Measurements from ENCODE around the gene FARS2.
"Not testable (repeated sequence)": the region's sequence is repeated elsewhere in the genome, so short reads cannot be mapped to it uniquely, and the experiment has no call there.

FARS2 gene

DNA sequence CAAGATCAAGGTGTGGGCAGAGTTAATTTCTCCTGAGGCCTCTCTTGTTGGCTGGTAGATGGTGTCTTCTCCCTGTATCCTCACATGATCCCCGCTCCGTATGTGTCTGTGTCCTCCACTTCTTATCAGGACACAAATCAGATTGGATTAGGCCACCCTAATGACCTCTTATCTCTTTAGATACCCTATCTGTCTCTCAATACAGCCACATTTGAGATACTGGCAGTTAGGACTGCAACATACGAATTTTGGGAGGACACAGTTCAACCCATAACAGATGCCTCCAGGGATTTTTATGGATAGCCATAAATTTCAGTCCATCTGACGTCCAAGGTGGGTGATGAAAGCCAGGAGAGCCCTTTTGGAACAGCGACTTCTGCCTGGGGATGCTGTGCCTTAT, 376.4 kb downstream of the FARS2 start:
- no peak for DNase-seq (ENCODE audit: low spot score)

DNA sequence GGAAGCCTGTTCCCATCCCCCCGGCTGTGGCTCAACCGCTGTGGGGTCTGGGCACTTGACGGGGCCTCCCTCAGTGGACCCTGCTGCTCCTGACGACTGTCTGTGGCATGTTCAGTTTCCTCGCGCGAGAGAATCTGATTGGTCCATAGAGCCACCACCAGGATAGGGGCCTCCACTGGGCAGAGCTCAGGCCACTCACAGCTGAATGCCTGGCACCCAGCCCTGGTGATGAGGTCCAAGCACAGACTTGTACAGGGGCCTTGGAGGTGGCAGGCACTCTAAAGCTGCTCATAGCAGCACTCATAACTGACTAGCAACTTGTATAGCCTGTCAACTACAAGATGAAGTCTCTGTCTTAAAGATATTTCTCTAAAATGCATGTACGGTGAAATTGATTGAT, 377.4 kb downstream of the FARS2 start:
- no peak for DNase-seq (ENCODE audit: low spot score)

- no peak for DNase-seq (ENCODE audit: low spot score)
Measured at GRCh38 chr6:5639193-5639592, 377.9 kb downstream of the FARS2 start.

GRCh38 chr6:5640614-5641013, 379.3 kb downstream of the FARS2 start:
- no peak for DNase-seq (ENCODE audit: low spot score)

- DNase-seq (ENCODE audit: low spot score), result no peak
Measured at GRCh38 chr6:5644523-5645185, 383.3 kb downstream of the FARS2 start.

DNA sequence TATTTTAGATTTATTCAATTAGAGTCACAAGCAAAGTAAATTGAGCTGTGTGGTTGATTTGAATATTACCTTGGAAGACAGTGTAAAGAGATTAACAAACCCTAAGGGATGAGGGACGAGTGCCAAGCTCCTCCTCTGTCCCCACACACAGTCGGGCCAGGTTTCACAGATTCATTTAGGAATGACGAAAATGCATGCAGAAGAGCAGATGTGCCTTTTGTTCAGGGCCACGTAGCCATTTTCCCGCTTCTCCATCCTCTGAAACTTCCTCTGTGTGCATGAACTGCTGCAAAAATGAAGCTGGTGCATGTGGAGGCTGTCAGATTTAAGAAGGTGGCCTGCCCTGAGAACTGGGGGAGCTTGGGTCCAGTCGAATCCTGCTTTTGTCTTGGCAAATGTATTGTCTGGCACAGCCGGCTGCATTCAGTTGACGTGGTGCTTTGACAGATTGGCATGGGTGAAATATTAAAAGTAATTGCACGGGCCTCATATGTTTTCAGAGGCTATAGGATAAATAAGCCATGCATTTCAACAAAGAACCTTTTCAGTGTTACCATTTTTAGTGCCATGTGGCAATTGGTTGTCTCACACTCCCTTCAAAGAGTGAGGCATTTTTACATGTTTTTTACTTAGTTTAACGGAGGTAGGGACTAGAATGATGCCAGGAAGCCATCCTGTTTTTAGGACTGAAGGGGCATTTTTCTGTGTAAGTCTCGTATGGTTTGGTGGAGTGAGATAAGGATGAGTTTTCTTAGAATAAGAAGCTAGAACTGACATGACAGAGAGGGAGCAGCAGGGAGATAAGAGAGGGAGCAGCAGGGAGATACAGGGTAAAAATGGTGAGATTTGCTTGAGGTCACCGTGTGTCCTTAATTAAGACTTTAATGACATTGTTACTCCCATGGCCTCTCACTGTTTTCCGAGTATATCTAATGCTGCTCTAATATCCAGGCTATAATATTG, 384.3 kb downstream of the FARS2 start:
- no peak for DNase-seq (ENCODE audit: low spot score)

GRCh38 chr6:5652406-5653137, 391.3 kb downstream of the FARS2 start:
- DNase-seq (ENCODE audit: low spot score), result no peak

DNA sequence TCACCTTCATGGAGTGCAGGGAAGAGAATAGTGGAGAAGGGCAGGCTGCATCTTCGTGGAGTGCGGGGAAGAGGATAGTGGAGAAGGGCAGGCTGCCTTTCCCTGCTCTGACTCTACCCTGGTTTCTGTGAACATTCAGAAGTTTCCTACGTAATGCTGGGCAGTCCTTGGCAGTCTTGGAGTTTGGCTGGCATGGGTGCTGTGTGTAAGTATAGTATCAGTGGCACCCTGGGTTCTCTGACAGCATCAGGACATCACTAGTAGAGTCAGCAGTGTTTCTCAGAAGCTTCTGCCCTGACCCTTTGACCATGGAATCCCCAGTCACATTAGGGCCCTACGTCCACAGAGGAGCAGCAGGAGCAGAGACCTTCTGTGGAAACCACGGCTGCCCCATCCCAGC, 392.5 kb downstream of the FARS2 start:
- no peak for DNase-seq (ENCODE audit: low spot score)

- DNase-seq (ENCODE audit: low spot score), result no peak
Measured at GRCh38 chr6:5656226-5656625, 394.9 kb downstream of the FARS2 start.

GRCh38 chr6:5656695-5657094, 395.4 kb downstream of the FARS2 start:
- DNase-seq (ENCODE audit: low spot score), result not testable (repeated sequence)

DNA sequence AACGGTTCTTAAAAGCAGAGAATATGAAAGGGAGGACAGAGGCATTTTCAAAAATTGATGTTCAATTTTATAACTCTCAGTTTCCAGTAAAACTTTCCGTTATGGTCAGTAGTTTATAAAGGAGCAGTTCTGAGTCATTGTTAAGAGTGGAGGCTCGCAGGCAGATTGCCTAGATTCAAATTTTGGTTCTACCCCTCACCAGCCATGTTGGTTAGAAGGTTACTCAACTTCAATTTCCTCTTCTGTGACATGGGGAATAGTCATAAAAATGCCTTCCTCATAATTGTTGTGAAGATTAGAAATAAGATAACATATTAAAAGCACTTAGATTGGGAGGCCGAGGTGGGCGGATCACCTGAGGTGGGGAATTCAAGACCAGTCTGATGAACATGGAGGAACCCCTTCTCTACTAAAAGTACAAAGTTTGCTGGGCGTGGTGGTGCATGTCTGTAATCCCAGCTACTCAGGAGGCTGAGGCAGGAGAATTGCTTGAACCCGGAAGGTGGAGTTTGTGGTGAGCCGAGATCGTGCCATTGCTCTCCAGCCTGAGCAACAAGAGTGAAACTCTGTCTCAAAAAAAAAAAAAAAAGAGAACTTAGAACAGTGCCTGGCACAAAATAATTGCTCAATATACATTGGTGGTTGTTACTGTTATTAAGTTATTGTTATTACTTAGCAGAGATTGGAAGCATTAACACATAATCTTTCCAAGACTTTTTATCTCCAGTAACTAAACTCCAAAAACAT, 396.5 kb downstream of the FARS2 start:
- no peak for DNase-seq (ENCODE audit: low spot score)

DNA sequence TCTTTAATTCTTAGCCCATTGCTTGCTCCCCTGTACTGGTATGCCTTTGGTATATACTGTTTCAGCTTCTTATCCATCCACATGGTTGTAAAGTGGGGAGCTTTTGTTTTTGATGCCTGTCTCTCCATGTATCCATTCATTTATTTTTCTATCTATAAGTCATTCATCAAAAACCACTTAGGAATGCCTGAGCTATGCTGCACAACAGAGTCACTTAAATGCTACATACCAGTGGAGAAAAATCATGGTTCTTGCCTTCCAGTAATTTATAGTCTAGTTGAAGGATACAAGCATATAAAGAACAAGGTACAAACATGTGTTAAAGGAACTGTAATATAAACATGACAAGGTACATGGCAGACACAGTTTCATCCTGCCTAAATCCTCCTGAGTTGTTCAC, 398.2 kb downstream of the FARS2 start:
- DNase-seq (ENCODE audit: low spot score), result no peak

GRCh38 chr6:5660772-5661171, 399.5 kb downstream of the FARS2 start:
- DNase-seq (ENCODE audit: low spot score), result no peak

DNA sequence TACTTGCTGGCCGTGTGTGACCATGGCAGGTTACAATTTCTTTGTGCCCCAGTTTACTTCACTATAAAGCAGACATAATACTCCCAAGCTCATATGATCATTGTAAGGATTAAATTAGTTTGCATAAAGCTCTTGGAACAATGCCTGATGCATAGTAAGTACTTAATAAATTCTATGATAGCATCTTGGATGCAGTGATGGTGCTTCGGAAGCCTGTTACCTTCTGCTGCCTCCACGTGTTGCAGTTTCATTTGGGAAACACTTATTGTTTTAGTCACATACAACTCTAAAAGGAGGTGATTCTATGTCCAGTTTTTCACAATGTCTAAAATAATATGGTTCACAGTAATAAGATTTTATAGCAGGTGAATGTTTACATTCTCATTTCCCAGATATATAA, 401.5 kb downstream of the FARS2 start:
- no peak for DNase-seq (ENCODE audit: low spot score)

DNA sequence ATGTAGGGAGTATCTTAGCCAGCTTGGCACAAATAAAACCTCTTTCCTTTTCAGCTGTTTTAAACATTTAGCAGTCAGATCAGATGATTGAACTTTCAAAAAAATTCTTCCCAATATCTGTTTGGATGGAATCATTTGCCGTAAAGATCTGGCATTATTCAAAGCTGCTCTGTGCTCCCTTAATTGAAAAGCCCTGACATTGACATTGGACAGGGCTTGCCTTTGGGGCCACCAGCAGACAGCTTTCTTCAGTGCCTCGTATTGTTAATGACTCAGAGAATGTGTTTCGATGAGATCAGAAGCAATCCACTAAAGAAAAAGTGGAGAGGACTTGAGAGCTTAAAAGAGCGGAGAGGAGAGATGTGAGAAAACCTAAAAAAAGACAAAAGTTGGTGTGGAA, 401.9 kb downstream of the FARS2 start:
- no peak for DNase-seq (ENCODE audit: low spot score)

- no peak for DNase-seq (ENCODE audit: low spot score)
Measured at GRCh38 chr6:5663739-5664138, 402.4 kb downstream of the FARS2 start.

- no peak for DNase-seq (ENCODE audit: low spot score)
Measured at GRCh38 chr6:5664149-5664548, 402.8 kb downstream of the FARS2 start.

DNA sequence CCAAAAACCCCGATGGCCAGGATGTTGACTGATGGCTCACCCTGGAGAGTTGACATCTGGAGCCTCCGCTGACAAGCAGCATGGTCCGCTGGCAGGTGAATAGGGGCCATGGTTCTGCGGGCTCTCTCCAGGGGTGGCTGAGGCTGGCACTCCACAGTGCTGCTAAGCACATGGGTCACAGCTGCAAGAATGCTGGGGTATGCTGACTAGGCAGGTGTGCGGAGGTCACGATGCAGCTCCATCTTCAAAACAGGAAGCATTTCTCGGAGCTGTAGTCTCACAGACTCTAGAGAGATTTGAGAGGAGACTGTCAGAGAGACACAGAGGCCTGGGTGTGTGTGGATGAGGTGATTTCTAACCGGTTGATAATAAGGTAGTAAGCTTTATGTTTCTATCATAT, 403.9 kb downstream of the FARS2 start:
- DNase-seq (ENCODE audit: low spot score), result no peak

DNA sequence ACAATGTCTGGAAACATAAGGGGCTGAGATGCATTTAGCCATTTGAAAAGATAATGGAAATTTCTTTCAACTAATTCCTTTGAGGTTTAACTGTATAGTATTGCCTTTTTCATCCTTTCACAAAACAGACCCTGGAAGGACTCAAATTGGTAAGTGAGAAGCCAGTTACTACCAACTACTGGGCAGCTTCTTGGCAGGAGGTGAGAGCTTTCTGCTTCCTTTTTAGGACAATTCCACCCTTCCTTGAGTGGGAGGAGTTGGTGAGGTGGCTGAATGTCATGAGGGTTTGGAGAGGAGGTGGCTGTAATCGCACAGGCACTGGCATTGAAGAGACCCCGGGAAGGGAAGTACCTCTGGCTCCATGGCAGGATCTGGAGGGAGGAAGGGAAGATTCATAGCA, 404.4 kb downstream of the FARS2 start:
- no peak for DNase-seq (ENCODE audit: low spot score)

DNA sequence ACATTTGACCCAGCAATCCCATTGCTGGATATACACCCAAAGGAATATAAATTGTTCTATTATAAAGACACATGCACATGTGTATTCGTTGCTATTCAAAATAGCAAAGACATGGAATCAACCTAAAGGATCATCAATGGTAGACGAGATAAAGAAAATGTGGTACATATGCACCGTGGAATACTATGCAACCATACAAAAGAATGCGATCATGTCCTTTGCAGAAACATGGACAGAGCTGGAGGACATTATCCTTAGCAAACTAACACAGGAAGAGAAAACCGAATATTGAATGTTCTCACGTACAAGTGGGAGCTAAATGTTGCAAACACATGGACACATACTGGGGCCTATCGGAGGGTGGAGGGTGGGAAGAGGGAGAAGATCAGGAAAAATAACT, 405.4 kb downstream of the FARS2 start:
- no peak for DNase-seq (ENCODE audit: low spot score)

- no peak for DNase-seq (ENCODE audit: low spot score)
Measured at GRCh38 chr6:5667737-5668136, 406.4 kb downstream of the FARS2 start.

DNA sequence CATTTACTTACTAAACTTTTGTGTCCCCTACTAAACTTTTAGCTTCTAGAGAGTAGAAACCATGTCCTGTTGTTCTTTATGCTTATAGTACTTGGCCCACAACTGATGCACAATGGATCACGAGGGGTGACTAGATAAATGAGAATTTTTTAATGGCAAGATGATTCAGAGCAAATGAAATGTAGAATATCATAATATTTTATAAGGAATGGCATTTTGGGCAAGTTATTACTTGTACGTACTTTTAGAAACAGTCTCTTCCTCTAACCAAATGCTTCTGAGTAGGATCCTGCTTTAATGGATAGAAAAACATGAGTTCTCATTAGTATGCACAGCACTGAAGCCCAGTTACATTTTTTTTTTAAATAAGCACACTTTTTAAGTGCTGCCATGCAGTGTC, 409.1 kb downstream of the FARS2 start:
- no peak for DNase-seq (ENCODE audit: low spot score)
